HL-60 (cell line): ENCODE measurements around the gene TRAFD1.

Source experiments
- CTCF ChIP-seq: IDR thresholded peaks from one replicate; pipeline ENCODE4 v1.5.1; 2011; ENCODE audit warnings: low read length, control low read depth, inconsistent platforms; ENCODE audit not compliant: insufficient read depth
- GABPA ChIP-seq: IDR thresholded peaks from 2 replicates; pipeline ENCODE4 v1.6.1; 2012; ENCODE audit warnings: low read depth
- REST ChIP-seq: IDR thresholded peaks from 2 replicates; pipeline ENCODE4 v1.6.1; 2012; ENCODE audit warnings: low read depth; ENCODE audit not compliant: insufficient replicate concordance

- TF ChIP-seq CTCF: no peak
- no peak for TF ChIP-seq GABPA
- no peak for TF ChIP-seq REST
These were observed 41.0 kb downstream of the TRAFD1 start for GRCh38 chr12:112166051-112167015.
